PC-3 (cell line): ENCODE results near the gene CROCC2.

Source experiments
- CTCF ChIP-seq: fragments of 300-600 bp; sonication (generic); conservative IDR thresholded peaks from 2 replicates; pipeline ENCODE4 v1.5.1; 2017; ENCODE audit warnings: antibody characterized with exemption, low read depth, mild to moderate bottlenecking, low read length
- EZH2 ChIP-seq: fragments of 300-600 bp; sonication (generic); IDR thresholded peaks from one replicate; pipeline ENCODE4 v1.6.1; 2017; ENCODE audit warnings: antibody characterized with exemption, mild to moderate bottlenecking, low read length; ENCODE audit not compliant: unreplicated experiment
- EZH2phosphoT487 ChIP-seq: fragments of 300-600 bp; sonication (generic); IDR thresholded peaks from 2 replicates; pipeline ENCODE4 v1.6.1; 2018; ENCODE audit warnings: mild to moderate bottlenecking, antibody characterized with exemption, low read length, borderline replicate concordance

GRCh38 chr2:240892356-240892755 lies 13.8 kb upstream of the CROCC2 start:
- TF ChIP-seq EZH2phosphoT487, result no peak
- TF ChIP-seq CTCF, result no peak
- no peak for TF ChIP-seq EZH2
